GM21528 (cell line): Measurements from ENCODE around the gene TAF1B.
A peak's percentile ranks its signal among the peaks of the same experiment; 100 is the strongest.
"Not testable (repeated sequence)": the region's sequence is repeated elsewhere in the genome, so short reads cannot be mapped to it uniquely, and the experiment has no call there.

Experiments
- ATAC-seq: cut with Tn5 transposase; IDR thresholded peaks from one replicate; pipeline ENCODE4 v1.9.1; 2021; ENCODE audit warnings: mild to moderate bottlenecking, moderate library complexity; ENCODE audit not compliant: unreplicated experiment, low FRiP score

TAF1B gene

DNA sequence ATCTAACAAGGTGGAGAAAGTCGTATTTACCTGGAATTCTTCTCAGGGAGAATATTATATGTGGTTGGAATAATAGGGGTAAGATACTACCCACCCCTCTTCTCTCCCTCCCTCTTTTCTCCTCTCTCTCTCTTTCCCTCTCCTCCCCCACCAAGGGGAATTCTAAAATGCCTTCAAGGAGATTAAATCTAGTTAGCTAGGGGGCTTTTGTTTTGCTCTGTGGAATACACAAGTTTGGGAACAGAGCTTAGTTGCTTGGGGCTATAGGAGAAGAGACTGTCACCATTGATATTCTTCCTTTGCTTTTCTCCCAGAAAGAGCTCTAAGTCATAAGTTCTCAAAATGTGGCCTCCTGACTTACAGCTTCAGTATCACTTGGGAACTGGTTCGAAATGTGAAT is 34.5 kb downstream of the TAF1B start:
- ATAC-seq: no peak

DNA sequence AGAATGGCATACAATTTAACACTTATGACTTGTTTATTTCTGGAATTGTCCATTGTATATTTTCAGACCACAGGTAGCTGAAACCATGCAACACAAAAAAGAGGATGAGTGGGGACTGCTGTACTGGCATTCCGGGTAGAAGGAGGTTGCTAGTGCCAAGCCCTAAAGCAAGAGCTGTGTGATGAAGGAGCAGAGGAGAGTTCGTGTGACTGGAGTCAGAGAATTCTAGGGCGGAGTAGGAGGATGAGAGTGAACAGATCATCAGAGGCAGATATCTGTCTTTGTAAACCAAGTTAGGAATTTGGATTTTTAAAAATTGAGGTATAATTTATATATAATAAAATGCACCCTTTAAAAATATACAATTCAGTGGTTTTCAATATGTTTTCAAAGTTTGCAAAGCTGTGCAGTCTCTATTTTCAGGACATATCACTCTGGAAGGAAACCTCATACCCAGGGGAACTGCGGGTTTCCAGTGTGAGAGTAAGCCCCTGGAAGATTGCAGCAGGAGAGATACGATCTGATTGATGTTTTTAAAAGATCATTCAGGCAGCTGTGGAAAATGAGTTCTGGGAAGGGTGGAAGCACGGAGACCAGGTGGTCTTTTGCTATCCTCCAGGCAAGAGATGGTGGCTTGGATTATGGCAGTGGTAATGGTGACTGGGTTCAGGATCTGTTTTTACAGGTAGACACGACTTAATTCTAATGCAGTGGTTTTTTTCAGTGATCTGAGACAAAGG is 36.4 kb downstream of the TAF1B start:
- no peak for ATAC-seq

DNA sequence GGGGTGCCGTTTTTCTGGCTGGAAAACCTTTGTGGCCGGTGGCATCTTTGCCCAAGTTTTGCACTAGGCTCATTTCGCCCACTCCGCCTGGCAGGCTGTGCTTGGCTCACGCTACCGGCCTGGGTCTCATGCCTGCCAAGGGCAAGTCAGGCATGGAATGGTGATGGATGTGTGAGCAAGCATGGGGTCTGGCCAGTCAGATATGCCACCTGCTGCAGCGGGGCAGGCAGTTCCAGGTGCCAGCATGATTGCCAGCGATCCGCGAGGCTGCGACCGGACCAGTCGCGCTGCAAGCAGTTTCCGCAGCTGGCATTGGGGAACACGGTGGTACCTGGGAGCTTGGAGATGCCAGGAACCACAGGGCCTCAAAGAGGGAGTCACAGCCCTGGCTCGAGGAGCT is 40.6 kb downstream of the TAF1B start:
- ATAC-seq: no peak

DNA sequence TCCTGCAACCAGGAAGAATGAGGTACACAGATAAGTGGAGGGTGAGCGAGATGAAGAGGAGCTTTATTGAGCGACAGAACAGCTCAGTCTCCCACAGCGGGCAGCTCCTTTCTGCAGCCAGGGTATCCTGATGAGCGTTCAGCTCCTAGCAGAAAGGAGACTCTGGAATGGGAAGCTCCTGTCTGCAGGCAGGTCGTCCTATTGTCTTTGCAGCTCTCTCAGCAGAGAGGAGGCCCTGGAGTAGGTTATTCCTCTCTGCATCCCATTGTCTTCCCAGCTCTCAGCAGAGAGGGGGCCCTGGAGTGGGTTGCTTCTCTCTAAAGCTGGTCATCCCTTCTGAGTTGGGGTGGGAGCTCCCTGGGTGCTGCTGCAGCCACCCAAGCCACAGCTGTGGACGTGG is 41.2 kb downstream of the TAF1B start:
- ATAC-seq: no peak

DNA sequence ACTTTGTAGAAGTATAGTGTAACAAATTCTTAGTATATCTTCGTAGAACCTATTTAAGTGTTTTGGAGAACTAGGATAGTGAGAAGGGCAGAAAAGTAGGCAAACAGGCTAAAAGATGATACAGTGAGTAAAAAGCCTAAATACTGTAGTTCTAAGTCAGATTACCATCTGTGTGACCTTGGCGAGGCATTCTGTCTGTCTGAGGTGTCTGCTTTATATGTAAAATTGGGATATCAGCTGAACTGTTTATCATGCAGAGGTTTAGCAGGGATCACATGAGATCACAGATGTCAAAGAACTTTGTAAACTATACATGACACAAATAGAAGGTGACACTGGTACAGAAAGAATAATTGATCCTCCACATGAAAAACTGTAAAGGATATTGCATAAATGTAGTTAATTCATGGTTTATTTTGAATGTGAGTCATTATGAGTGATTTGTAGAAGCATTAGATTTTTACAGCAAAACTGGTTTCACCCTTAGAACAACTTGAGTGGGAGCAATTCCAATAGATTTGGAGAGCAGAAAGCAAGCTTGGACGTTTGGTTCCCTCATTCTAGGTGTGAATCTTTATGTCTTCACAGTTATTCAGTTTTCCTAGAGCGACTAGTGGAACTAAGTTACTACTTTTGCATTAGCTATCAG is 41.9 kb downstream of the TAF1B start:
- no peak for ATAC-seq

DNA sequence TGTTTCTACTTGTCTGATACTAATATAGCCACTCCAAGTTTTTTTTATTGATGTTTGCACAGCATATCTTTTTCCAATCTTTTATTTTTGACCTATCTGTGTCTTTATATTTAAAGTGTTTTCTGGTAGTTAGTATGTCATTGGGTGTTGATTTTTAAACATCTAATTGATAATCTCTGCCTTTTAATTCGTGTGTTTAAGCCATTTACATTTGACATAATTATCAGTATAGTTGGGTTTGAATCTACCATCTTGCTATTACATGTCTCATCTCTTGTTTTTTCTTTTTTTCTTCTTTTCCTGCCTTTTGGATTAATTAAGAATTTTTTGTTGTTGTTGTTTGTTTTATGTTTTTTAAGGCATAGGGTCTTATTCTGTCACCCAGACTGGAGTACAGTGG is 44.2 kb downstream of the TAF1B start:
- ATAC-seq: no peak

DNA sequence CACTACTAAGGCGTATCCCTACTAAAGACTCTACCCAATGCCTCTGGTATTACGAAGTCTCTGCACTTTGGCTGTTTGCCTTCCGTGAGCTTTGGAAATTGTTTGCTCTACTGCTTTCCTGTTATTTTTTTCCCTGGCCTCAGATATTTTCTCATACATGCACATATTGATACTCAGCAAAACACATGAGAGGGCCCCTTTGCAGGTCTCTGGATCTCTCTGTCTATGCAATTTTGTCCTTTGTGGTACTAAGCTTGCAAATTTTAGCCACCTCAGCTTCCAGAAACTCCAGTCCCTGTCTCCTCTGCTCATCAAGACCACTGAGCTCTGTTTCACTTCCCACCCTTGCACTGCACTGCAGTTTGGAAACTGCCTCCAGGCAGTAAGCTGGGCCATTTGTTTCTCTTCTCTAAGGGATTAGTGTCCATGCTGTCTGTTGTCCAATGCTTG is 46.6 kb downstream of the TAF1B start:
- ATAC-seq: no peak

DNA sequence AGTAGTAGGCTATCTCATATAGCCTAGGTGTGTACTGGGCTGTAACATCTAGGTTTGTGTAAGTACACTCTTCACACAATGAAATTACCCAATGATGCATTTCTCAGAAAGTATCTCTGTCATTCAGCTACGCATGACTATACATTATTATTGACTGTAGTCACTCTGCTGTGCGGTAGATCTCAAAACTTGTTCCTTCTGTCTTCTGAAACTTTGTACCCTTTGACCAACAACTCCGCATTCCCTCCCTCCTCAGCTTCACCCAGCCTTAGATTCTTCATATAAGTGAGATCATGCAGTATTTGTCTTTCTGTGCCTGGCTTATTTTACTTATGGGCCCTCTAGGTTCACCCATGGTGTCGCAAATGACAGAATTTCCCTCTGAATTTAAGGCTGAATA is 49.0 kb downstream of the TAF1B start:
- no peak for ATAC-seq

DNA sequence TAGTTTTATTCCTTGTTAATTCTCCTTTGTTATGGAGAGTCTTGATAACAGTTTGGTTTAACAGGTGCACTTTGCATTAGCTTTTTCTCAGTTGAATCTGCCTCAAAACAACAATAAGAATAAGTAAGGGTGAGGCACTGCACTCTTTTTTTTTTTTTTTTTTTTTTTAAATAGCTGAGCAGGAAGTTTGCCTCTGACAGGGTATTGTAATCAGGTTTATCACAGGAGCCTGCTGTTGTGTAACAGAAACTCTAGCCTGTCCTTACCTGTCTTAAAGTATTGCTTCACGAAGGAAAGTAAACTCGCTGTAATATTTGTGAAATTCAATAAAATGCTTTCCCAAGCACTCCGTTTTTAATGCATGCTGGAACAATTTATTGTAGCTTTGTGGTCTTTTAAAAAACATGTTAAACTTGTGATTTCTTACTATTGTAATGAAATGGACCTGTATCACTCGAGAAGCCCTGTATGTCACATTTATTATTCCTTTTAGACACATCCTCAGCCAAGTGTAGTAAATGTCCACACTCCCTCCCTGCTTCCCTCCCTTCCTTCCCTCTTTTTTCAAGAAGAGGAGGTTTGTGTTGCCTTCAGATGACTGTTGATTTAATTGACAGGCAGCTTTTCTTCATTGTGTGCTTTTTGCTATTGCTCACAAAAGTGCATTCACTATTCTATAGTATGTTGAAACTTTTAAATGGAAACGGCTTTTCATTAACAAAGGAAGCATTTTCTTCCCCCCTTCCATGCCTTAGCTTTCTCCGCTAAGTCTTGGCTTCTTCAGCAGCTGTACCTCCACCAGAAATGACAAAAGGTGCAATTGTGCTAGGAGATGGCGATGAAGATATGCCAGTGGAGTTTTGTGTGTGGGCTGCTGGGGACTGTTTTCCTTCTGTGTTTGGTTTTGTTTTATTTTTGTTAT is 52.7 kb downstream of the TAF1B start:
- no peak for ATAC-seq

DNA sequence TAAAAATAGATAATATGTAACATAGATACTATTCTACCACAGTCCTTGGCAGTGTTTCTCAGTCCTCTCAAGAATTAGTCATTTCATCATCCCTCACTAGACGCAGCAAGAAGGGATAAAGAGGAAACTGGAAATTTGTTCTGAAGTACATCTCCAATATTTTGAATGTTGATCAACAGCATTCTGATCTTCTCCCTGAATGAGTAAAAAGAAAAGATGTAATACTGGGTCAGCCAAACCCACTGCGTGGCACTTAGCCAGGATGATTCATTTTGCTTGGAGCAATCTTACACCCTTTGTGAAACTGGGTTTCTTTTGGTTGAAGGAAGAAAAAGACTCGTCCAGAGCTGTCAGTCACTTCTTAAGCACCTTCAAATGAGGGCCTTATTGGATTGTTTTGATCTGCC is 54.1 kb downstream of the TAF1B start:
- no peak for ATAC-seq

DNA sequence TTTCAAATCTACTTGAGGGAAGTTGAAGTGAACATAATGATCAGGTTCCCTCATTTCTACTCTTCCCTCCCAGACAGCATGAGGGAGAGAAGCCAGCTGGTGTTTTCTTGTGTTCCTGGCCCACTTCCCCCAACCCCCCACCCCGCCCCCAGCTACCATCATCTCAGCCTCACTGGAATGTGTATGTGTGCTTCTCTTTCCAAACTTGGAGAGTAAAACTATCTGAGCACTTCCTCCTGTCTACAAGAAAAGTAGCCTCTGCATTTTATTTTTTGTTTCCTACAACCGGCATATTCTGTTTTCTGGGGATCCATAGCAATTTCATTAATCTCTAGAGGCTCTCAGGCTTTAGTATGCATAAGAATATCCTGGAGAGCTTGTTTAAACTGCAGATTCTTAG is 54.6 kb downstream of the TAF1B start:
- no peak for ATAC-seq

DNA sequence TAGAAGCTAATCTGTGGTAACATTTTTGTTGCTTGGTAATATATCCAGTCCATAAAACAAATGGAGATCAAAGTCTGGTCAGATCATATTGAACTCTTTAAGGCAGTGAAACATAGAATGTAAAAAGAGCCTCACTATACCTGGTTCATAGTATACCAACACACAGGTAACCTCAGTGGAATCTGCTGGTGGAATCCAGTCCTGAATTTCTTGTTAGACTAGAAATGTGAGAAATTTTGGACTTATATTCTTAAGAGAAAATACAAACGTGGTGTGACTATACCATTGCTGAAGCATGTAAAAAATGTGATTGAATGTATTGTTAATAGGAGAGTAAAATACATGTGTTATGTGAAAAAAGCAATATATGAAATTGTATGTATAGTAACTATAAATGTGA is 62.1 kb downstream of the TAF1B start:
- ATAC-seq: no peak

DNA sequence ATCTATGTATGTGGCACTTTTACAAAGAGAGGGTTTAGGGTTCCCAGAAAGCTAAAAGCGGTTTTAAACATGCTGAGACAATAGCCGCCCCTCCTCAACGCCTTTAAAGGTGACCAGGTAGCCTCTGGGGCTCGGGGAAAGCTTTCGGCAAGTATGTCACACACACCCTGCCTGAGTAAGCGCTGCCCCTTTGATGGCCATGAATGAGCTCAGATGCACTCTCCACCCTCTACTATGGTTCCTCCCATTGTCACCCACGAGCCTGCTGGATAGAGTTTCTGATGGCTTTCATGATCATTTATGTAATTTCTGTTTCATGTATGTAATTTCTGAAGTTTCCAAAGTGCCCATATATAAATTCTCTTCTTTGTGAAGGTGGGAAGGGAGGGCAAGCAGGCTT is 64.1 kb downstream of the TAF1B start:
- no peak for ATAC-seq

DNA sequence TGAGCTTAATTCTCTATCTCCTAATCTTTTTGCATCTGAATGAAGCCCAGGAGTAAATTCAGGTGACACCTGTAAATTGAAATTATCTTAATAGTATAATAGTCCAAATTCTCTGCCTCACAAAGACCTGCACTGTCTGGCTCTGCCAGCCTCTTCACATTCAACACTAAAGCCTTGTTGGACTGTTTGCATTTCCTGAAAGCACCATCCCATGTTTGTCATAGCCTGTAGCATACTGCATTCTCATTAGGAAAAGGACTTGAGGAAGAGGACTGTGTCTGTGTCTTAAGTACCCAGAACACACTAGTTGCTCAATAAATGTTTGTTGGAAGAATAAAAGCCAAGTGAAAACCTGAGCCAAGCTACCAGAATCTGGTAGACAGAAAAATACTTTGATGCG is 65.4 kb downstream of the TAF1B start:
- ATAC-seq: no peak

DNA sequence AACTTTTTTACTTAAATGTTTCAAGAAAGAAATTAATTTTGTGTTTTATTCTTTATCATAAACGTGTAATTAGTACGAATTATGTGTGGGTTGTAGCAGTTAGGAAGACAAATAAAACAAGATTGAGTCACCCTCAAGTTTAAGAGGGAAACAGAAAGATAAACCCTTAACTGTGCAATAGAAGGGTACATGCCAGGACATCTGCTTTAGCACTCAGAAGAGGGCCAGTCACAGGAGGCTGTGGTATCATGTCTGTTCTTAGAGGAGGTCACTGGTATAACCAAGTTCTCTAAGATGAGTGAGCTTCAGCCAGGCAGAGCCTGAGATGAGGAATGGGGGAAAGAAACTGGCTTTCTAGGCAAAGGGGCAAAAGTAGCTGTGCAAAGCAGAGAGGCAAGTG is 65.8 kb downstream of the TAF1B start:
- no peak for ATAC-seq

DNA sequence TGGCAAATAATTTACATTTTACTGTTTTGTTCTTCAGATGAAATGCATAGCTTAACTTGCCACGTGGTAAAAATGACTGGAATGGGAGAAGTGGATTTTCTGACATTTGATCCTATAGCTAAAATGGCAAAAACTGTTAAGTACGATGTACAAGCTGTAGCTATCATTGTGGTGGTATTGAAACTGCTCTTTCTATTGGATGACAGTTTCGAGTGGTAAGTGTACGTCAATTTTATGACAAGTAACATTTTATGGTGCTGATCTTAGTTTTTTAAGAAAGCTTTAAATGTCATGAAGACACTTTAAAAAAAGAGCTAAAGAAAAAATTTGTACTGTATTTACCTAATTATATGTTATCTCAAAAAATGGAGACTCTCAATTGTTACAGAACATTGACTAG is 67.4 kb downstream of the TAF1B start:
- ATAC-seq: no peak

DNA sequence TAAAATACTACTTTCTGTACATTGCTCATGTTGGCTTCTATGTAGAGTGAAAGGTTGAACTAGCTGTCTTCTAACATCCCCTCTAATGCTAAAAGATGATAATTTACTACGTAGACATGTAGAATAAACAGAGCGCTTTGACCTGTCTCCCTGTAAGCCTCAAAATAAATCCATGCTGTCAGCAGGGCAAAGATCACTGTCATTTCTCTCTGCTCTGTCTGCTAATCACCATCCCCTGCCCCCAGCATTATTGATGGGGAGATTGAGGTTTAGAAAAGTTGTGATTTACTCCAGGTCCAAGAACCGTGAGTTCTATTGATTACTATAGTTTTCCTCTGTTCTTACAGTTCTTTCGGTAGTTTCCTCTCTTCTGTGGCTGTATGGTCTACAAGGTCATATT is 69.2 kb downstream of the TAF1B start:
- ATAC-seq: no peak

DNA sequence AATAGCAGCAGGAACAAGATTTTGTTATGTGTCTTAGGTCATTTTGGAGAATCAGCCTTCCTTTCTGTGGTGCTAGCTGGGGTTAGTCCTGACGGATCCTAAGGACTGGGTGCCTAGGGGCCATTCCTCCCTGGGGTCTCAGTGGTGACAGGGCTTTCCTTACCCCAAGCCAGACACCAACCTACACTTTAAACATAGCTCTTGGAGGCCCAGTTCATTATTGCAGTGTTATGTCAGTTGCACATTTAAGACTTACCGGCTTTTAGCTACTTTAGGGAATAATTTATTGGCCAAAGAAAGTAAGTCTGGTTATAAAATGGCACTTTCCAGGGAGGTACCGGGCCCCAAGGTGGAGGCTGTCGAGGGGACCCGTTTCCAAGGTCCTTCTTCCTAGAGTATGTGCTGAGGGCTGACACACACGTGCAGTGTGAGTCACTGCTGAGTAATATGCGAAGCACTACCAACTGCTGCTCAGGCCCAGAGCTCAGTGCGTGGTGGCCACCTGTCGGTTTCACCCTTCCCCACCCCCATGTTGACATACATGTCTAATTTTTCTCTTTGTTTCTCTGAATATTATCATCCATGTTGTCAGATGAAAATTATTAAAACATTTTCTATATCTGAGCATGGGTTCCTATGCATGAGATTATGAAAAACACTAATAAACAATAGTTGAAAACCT is 71.3 kb downstream of the TAF1B start:
- peak; percentile 88 for ATAC-seq

DNA sequence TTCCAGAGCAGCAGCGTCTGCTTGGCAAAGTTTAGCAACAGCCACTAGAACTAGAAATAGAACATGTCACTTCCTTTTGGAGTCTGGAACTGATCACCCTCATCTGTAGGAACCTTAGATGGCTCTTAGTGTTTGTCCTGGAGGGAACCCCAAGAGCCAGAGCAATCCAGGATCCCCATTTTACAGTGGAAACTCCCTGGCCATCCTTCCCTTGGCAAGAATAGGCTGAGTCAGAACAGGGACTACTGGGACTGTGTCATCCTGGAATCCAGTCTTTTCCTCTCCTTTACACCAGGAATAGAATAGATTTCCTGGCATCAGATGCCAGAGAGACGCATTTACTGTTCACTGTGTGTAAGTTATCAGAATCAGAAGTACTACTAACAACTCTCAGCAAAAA is 75.0 kb downstream of the TAF1B start:
- ATAC-seq: no peak

DNA sequence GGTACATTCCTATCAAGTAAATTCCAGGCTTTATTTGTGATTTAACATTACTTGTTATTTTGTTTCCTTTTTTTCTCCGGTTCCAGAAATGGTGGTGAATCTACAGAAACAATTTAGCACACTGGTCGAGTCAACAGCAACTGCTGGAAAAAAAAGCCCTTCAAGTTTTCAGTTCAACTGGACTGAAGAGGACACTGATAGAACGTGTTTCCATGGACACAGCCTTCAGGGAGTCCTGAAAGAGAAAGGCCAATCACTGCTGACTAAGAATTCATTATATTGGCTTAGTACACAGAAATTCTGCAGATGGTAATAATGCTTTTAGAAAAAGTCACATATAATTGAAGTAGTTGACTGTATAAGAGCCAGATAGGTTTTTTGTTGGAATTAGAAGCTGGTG is 76.2 kb downstream of the TAF1B start:
- no peak for ATAC-seq

DNA sequence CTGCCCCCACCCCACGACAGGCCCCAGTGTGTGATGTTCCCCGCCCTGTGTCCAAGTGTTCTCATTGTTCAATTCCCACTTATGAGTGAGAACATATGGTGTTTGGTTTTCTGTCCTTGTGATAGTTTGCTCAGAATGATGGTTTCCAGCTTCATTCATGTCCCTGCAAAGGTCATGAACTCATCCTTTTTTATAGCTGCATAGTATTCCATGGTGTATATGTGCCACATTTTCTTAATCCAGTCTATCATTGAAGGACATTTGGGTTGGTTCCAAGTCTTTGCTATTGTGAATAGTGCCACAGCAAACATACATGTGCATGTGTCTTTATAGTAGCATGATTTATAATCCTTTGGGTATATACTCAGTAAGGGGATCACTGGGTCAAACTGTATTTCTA is 83.7 kb downstream of the TAF1B start:
- not testable (repeated sequence) for ATAC-seq
